Cardiac fibroblast (primary cell): ENCODE results near the gene ADRA2C.

Experiments
- DNase-seq, 2 donors: peaks; one replicate each; pipeline versions ENCODE4 v3.0.0 to v3.0.0-alpha.2; 2010; ENCODE audit warnings: low read depth in 2 of 2
- H3K4me3 ChIP-seq, 2 donors: replicated peaks in 1 of 2; 1 replicate in 1 of 2; 2 replicates in 1 of 2; pipeline ENCODE4 v1.5.1; 2011; ENCODE audit warnings: low read depth in 2 of 2, low read length in 2 of 2, mild to moderate bottlenecking in 2 of 2, moderate library complexity in 1 of 2
- CTCF ChIP-seq: IDR thresholded peaks from one replicate; pipeline ENCODE4 v1.5.1; 2011; ENCODE audit warnings: low read depth, mild to moderate bottlenecking, low read length, inconsistent platforms

The ADRA2C gene

GRCh38 chr4:3720466-3720865 is 45.7 kb upstream of the ADRA2C start:
- no peak for TF ChIP-seq CTCF
- no peak for DNase-seq
- H3K4me3 ChIP-seq, result no peak overlapping the region

DNA sequence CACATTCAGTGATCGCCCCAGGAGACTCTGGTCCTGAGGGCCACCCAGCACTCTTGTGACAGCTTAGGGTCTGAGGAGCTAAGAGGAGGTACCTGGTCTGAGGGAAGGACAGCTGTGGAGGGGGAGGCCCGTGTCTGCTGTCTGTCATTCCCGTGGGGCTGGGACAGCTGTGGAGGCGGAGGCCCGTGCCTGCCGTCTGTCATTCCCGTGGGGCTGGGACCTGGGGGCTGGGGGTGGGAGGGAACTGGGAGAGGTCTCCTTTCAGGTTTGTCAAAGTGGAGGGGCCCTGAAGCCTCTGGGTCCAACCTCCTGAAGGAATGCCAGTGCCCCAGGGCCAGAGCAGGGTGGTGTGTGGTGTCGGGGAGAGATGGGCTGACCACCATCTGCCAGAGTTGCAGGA is 45.0 kb upstream of the ADRA2C start:
- no peak for TF ChIP-seq CTCF
- H3K4me3 ChIP-seq, result no peak overlapping the region
- no peak for DNase-seq

DNA sequence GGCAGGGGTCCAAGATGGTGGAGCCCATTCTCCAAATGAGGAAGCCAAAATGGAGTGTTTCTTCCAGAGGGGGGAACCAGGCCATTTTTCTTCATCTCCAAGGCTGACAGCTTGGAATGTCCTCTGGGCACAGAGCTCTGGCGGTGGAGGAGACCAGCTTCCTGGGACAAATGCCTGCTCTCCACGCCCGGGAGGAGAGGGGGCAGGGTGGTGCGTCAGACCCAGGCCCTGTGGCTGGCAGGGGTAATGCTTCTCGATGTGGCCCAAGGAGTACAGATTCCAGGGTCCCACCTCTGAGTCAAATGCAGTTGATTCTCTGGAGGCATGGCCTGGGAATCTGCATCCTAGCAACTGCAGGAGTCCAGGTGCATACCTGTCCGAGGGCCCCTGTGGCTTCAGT is 44.6 kb upstream of the ADRA2C start:
- no peak for DNase-seq
- TF ChIP-seq CTCF, result no peak
- H3K4me3 ChIP-seq, result no peak overlapping the region

DNA sequence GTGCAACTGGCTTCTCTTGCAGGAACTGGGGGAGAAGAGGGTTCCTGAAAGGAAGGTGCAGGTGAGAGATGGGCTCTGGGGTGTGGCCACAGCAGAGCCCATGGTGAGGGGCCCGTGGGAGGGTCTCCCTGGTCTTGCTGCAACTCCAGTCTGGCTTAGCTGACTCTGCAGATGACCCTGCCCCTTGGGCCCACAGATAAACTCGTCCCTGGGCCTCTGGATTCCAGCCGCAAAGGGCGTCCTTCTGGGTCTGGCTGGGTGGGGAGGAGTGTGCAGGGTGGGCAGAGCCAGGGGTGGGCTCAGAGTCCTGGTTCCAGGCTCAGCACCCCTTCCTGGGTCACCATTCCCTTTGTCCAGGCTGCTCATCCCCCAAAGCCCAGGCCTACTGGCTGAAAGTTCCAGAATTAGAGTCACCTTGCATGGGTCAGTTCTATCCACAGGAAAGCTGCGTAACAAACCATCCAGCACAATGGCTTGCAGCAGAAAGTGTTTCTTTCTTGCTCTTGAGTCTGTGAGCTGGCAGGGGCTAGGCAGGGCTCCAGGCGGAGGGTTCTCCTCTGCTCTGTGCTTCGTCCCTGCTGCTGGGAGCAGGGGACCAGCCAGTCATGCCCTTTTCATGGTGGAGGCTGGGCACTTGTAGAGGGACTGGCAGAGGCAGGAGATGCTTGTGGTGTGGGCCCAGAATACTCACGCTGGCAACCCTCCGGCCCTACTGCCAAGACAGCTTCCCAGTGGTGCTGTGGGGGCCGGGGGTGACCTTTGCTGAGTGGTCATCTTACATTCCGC is 43.5 kb upstream of the ADRA2C start:
- no peak for DNase-seq
- no peak for TF ChIP-seq CTCF
- H3K4me3 ChIP-seq, result no peak overlapping the region

DNA sequence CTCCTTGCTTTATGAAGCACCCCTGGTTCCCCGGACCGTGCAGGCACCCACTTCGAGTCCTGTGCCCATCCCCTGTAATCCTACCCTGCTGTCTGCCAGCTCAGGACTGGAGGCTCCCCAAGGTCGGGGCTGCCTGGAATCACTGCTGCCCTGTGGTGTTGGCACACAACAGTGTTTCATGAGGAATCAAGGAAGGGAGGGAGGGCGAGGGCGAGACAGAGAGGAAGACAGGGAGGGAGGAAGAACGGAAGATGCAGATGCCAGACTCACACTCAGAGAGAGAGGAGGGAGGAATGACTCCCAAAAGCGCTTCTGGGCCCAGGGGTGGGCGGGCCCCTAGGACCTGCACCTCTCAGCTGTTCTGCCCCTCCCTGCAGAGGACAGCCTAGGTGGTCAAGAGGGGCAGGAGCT is 42.9 kb upstream of the ADRA2C start:
- DNase-seq, result no peak
- H3K4me3 ChIP-seq, result no peak overlapping the region
- no peak for TF ChIP-seq CTCF

- H3K4me3 ChIP-seq, result no peak overlapping the region
- DNase-seq, result no peak
- no peak for TF ChIP-seq CTCF
These were observed 41.6 kb upstream of the ADRA2C start for GRCh38 chr4:3724319-3725231.
